MM.1S (cell line): ENCODE measurements around the gene NXT1.

Experiments used
- DNase-seq: peaks from one replicate; pipeline ENCODE4 v3.0.0-alpha.2; 2015
- H2AFZ ChIP-seq: fragments of 300-600 bp; sonication (generic); 2 replicates; pipeline ENCODE4 v1.6.0; 2016; ENCODE audit warnings: antibody characterized with exemption, low read length
- H3F3A ChIP-seq: fragments of 300-600 bp; sonication (generic); 2 replicates; pipeline ENCODE4 v1.6.1; 2016; ENCODE audit warnings: mild to moderate bottlenecking, antibody characterized with exemption, low read length, moderate library complexity, mixed read lengths; ENCODE audit not compliant: insufficient read depth
- H3K27ac ChIP-seq: fragments of 300-600 bp; sonication (generic); 2 replicates; pipeline ENCODE4 v1.5.1; 2016; ENCODE audit warnings: mild to moderate bottlenecking, low read length
- H3K27me3 ChIP-seq: fragments of 300-600 bp; sonication (generic); replicated peaks from 2 replicates; pipeline ENCODE4 v1.6.0; 2016; ENCODE audit warnings: low read length; ENCODE audit not compliant: insufficient read depth
- H3K36me3 ChIP-seq: fragments of 300-600 bp; sonication (generic); replicated peaks from 2 replicates; pipeline ENCODE4 v1.6.1; 2016; ENCODE audit warnings: mild to moderate bottlenecking, low read length, mixed read lengths; ENCODE audit not compliant: insufficient read depth
- H3K4me1 ChIP-seq: fragments of 300-600 bp; sonication (generic); 2 replicates; pipeline ENCODE4 v1.6.1; 2016; ENCODE audit warnings: low read length, mixed read lengths
- H3K4me2 ChIP-seq: fragments of 300-600 bp; sonication (generic); 2 replicates; pipeline ENCODE4 v1.6.0; 2016; ENCODE audit warnings: low read depth, low read length
- H3K4me3 ChIP-seq: fragments of 300-600 bp; sonication (generic); 2 replicates; pipeline ENCODE4 v1.5.1; 2016; ENCODE audit warnings: low read length, mixed read lengths
- H3K79me2 ChIP-seq: fragments of 300-600 bp; sonication (generic); 2 replicates; pipeline ENCODE4 v1.6.1; 2016; ENCODE audit warnings: mixed run types, low read length, mixed read lengths
- H3K9ac ChIP-seq: fragments of 300-600 bp; sonication (generic); 2 replicates; pipeline ENCODE4 v1.6.1; 2016; ENCODE audit warnings: low read length, mixed read lengths
- H3K9me2 ChIP-seq: fragments of 300-600 bp; sonication (generic); replicated peaks from 2 replicates; pipeline ENCODE4 v1.6.1; 2016; ENCODE audit warnings: mild to moderate bottlenecking, low read length, mixed read lengths; ENCODE audit not compliant: insufficient read depth
- H3K9me3 ChIP-seq: fragments of 300-600 bp; sonication (generic); replicated peaks from 2 replicates; pipeline ENCODE4 v1.6.1; 2016; ENCODE audit warnings: mild to moderate bottlenecking, low read length, mixed read lengths; ENCODE audit not compliant: insufficient read depth
- H4K20me1 ChIP-seq: fragments of 300-600 bp; sonication (generic); 2 replicates; pipeline ENCODE4 v1.6.1; 2016; ENCODE audit warnings: mild to moderate bottlenecking, low read length, moderate library complexity, mixed read lengths; ENCODE audit not compliant: insufficient read depth
- EZH2 ChIP-seq: fragments of 300-600 bp; sonication (generic); optimal IDR thresholded peaks from 2 replicates; pipeline ENCODE3; 2017; ENCODE audit warnings: low read depth, mild to moderate bottlenecking, antibody characterized with exemption, low read length, mixed read lengths
- EZH2phosphoT487 ChIP-seq: fragments of 300-600 bp; sonication (generic); IDR thresholded peaks from 2 replicates; pipeline ENCODE4 v1.6.1; 2018; ENCODE audit warnings: antibody characterized with exemption, low read length
- TF ChIP-seq, protein P1 (sequence below): fragments of 300-600 bp; sonication (generic); IDR thresholded peaks from 2 replicates; pipeline ENCODE4 v1.5.1; 2016; ENCODE audit warnings: antibody characterized with exemption, low read length, mixed read lengths

Gene NXT1

DNA sequence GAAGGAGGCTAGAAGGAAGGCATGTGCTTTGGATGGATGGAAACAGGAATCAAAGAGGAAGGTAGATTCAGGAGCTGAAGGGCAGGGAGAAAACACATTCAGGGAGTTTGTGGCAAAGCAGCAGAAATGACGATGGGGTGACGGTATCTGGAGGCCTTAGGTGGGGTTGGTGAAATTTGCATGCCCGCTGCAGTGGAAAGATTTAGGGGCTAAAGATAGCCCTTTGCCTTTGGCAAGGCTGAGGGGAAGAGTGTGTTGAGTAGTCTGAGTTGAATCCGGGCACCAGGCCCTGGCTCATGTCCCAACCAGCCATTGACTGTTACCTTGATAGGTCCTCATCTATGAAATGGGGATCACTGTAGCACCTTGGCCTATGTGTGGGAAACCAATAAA lies 12.7 kb downstream of the NXT1 start:
- Histone ChIP-seq H4K20me1 (no peaks in the 10 kb centered on the region), H3K4me3 (peak overlapping the region; percentile 82), H3K9ac (peak overlapping the region; percentile 94), H2AFZ (no peak overlapping the region), H3K36me3 (no peaks in the 10 kb centered on the region), H3K27ac (peak overlapping the region; percentile 79; the same call in 1 of the 2 replicates), H3K27me3 (no peaks in the 10 kb centered on the region), H3K4me2 (peak overlapping the region; percentile 96), H3K79me2 (peaks cover 58% of the 10 kb centered on the region), H3F3A (peaks cover 24% of the 10 kb centered on the region), H3K9me3 (no peaks in the 10 kb centered on the region), H3K9me2 (no peaks in the 10 kb centered on the region), H3K4me1 (peaks cover 49% of the 10 kb centered on the region)
- TF ChIP-seq, protein P1, sequence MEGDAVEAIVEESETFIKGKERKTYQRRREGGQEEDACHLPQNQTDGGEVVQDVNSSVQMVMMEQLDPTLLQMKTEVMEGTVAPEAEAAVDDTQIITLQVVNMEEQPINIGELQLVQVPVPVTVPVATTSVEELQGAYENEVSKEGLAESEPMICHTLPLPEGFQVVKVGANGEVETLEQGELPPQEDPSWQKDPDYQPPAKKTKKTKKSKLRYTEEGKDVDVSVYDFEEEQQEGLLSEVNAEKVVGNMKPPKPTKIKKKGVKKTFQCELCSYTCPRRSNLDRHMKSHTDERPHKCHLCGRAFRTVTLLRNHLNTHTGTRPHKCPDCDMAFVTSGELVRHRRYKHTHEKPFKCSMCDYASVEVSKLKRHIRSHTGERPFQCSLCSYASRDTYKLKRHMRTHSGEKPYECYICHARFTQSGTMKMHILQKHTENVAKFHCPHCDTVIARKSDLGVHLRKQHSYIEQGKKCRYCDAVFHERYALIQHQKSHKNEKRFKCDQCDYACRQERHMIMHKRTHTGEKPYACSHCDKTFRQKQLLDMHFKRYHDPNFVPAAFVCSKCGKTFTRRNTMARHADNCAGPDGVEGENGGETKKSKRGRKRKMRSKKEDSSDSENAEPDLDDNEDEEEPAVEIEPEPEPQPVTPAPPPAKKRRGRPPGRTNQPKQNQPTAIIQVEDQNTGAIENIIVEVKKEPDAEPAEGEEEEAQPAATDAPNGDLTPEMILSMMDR, result no peak
- TF ChIP-seq EZH2phosphoT487, result no peak
- TF ChIP-seq EZH2, result no peak
- no peak for DNase-seq

DNA sequence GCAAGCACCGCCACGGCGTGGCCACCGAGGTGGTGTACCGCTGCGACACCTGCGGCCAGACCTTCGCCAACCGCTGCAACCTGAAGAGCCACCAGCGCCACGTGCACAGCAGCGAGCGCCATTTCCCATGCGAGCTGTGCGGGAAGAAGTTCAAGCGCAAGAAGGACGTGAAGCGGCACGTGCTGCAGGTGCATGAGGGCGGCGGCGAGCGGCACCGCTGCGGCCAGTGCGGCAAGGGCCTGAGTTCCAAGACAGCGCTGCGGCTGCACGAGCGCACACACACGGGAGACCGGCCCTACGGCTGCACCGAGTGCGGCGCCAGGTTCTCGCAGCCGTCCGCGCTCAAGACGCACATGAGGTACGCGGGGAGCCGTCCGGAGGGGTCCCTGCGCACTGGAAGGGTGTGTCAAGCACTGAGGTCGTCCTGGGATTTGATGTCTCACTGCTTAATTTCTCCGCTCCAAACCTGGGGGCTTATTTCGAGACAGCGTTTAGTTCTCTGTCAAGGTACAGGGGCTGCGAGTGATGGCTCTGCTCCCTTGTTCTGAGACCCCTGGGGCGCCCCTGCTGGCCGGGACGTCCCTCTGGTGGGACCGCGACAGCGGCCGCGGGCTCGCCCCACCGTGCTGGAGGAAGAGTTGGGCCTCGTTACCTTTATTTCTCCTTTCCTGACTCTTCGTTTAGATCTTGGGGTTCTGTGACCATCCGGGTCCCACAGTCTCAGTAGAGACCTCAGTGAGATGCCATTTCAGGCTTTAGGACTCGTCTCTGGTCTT lies 15.0 kb downstream of the NXT1 start:
- H3K4me2 ChIP-seq, result peak overlapping the region; percentile 58
- no peaks in the 10 kb centered on the region for H4K20me1 ChIP-seq
- no peak for DNase-seq
- TF ChIP-seq EZH2phosphoT487 (no peak), EZH2 (no peak)
- TF ChIP-seq, protein P1, result no peak
- H3K9me2 ChIP-seq, result no peaks in the 10 kb centered on the region
- peak overlapping the region; percentile 5; the same call in 1 of the 2 replicates for H3K9ac ChIP-seq
- peaks cover 22% of the 10 kb centered on the region for H3F3A ChIP-seq
- H3K27me3 ChIP-seq, result no peaks in the 10 kb centered on the region
- H2AFZ ChIP-seq, result no peak overlapping the region
- peak overlapping the region; percentile 43; the same call in 1 of the 2 replicates for H3K27ac ChIP-seq
- H3K9me3 ChIP-seq, result no peaks in the 10 kb centered on the region
- peaks cover 76% of the 10 kb centered on the region for H3K79me2 ChIP-seq
- peaks cover 44% of the 10 kb centered on the region for H3K4me1 ChIP-seq
- peak overlapping the region; percentile 1; the same call in 1 of the 2 replicates for H3K4me3 ChIP-seq
- H3K36me3 ChIP-seq, result 0 out of 2 replicates have a peak, but pooled peaks cover 5% of the 10 kb centered on the region

DNA sequence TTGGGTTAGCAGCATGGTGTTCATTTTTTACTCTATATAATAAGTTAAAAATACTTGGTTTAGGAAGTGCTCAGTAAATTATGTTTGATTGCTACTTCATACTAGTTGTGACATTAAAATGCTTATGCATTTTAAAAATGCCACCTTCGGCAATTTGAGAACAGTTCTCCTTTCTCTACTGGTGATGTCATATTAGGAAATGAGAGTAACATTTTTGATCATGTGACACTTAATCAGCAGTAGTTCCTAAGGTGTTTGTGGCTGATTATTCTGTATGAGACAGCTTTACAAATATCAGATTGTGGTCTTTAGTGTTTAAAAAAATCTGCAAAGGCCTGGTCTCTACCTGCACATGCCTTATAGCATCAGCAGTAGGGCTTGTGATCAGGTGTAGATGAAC lies 15.8 kb downstream of the NXT1 start:
- Histone ChIP-seq H3K9ac (peak overlapping the region; percentile 5; the same call in 1 of the 2 replicates), H3K27ac (peak overlapping the region; percentile 43; the same call in 1 of the 2 replicates)
- DNase-seq, result peak; percentile 53

More for the DNA sequence above, 15.8 kb downstream of the NXT1 start:
- H3K4me2 ChIP-seq, result peak overlapping the region; percentile 58
- peak overlapping the region; percentile 1; the same call in 1 of the 2 replicates for H3K4me3 ChIP-seq
- TF ChIP-seq EZH2phosphoT487, result no peak
- TF ChIP-seq EZH2, result no peak
- TF ChIP-seq, protein P1, result no peak
- no peaks in the 10 kb centered on the region for H3K9me3 ChIP-seq
- H3F3A ChIP-seq, result peaks cover 14% of the 10 kb centered on the region
- H3K36me3 ChIP-seq, result 0 out of 2 replicates have a peak, but pooled peaks cover 5% of the 10 kb centered on the region
- H3K4me1 ChIP-seq, result peaks cover 38% of the 10 kb centered on the region
- no peaks in the 10 kb centered on the region for H3K9me2 ChIP-seq
- no peaks in the 10 kb centered on the region for H4K20me1 ChIP-seq
- peaks cover 76% of the 10 kb centered on the region for H3K79me2 ChIP-seq
- no peak overlapping the region for H2AFZ ChIP-seq
- H3K27me3 ChIP-seq, result no peaks in the 10 kb centered on the region
